Stomach (tissue), 4 donors: Measurements from ENCODE around the gene USP13.

Source experiments
- POLR2A ChIP-seq, 4 donors: fragments of 450-650 bp; IDR thresholded peaks; one replicate each; pipeline ENCODE4 v1.6.1; 2016; ENCODE audit warnings: antibody characterized with exemption in 4 of 4, control low read depth in 2 of 4, mild to moderate bottlenecking in 1 of 4, moderate library complexity in 1 of 4
- POLR2AphosphoS5 ChIP-seq, 3 donors: sonication (generic); formaldehyde crosslinking; IDR thresholded peaks; one replicate each; pipeline ENCODE4 v1.6.1; 2016; ENCODE audit warnings: antibody characterized with exemption in 3 of 3

- TF ChIP-seq POLR2AphosphoS5 (IDR thresholded peaks at IDR 0.05): no peak
- TF ChIP-seq POLR2A (IDR thresholded peaks at IDR 0.05): no peak
These were observed 15.6 kb downstream of the USP13 start for GRCh38 chr3:179668429-179668828.
